Mesendoderm (in vitro differentiated cells): ENCODE data around the gene EEA1.
A peak's percentile ranks its signal among the peaks of the same experiment; 100 is the strongest.

Experiments
- DNase-seq: peaks from one replicate; pipeline ENCODE4 v3.0.0; 2013
- H2AK5ac ChIP-seq: 2 replicates; pipeline ENCODE4 v1.6.1; 2013; ENCODE audit warnings: low read length, inconsistent platforms
- H2BK120ac ChIP-seq: 2 replicates; pipeline ENCODE4 v1.6.1; 2013; ENCODE audit warnings: low read depth, mild to moderate bottlenecking, low read length, moderate library complexity, mixed read lengths
- H2BK15ac ChIP-seq: replicated peaks from 2 replicates; pipeline ENCODE4 v1.6.1; 2013; ENCODE audit warnings: low read depth, mild to moderate bottlenecking, moderate library complexity
- H2BK5ac ChIP-seq: 2 replicates; pipeline ENCODE4 v1.6.1; 2013; ENCODE audit warnings: low read length, inconsistent platforms
- H3K18ac ChIP-seq: 2 replicates; pipeline ENCODE4 v1.6.1; 2013; ENCODE audit warnings: mild to moderate bottlenecking, low read length, mixed read lengths
- H3K23ac ChIP-seq: one replicate; pipeline ENCODE4 v1.6.1; 2013; ENCODE audit warnings: low read length
- H3K27ac ChIP-seq: 2 replicates; pipeline ENCODE4 v1.5.1; 2013; ENCODE audit warnings: low read depth, mild to moderate bottlenecking, inconsistent platforms, low read length, moderate library complexity
- H3K27me3 ChIP-seq: 2 replicates; pipeline ENCODE4 v1.6.1; 2013; ENCODE audit warnings: low read length, control low read depth, mild to moderate bottlenecking, inconsistent platforms; ENCODE audit not compliant: insufficient read depth, poor library complexity
- H3K36me3 ChIP-seq: 2 replicates; pipeline ENCODE4 v1.6.1; 2013; ENCODE audit warnings: low read length, inconsistent platforms; ENCODE audit not compliant: control insufficient read depth, insufficient read depth
- H3K4ac ChIP-seq: one replicate; pipeline ENCODE4 v1.6.1; 2013; ENCODE audit warnings: low read depth, mild to moderate bottlenecking, low read length, moderate library complexity
- H3K4me1 ChIP-seq: 2 replicates; pipeline ENCODE4 v1.6.1; 2013; ENCODE audit warnings: low read depth, low read length, inconsistent platforms; ENCODE audit not compliant: control insufficient read depth
- H3K4me2 ChIP-seq: 2 replicates; pipeline ENCODE4 v1.6.1; 2013; ENCODE audit warnings: low read length
- H3K4me3 ChIP-seq: 2 replicates; pipeline ENCODE4 v1.5.1; 2013; ENCODE audit warnings: mild to moderate bottlenecking, low read length
- H3K56ac ChIP-seq: one replicate; pipeline ENCODE4 v1.6.1; 2013; ENCODE audit warnings: low read length
- H3K79me1 ChIP-seq: 2 replicates; pipeline ENCODE4 v1.6.1; 2013; ENCODE audit warnings: low read length, inconsistent platforms
- H3K79me2 ChIP-seq: 2 replicates; pipeline ENCODE4 v1.6.1; 2013; ENCODE audit warnings: mild to moderate bottlenecking, low read length; ENCODE audit not compliant: control insufficient read depth, insufficient read depth
- H3K9ac ChIP-seq: 2 replicates; pipeline ENCODE4 v1.6.1; 2013; ENCODE audit warnings: low read length, inconsistent platforms
- H4K5ac ChIP-seq: one replicate; pipeline ENCODE4 v1.6.1; 2013; ENCODE audit warnings: low read length
- H4K8ac ChIP-seq: one replicate; pipeline ENCODE4 v1.6.1; 2013; ENCODE audit warnings: low read depth, mild to moderate bottlenecking, control low read depth, low read length, moderate library complexity
- WGBS: extraction: QIAGEN DNeasy Blood & Tissue Kit; methylation state at CpG from one replicate; pipeline ENCODE4 v1.1.7; 2013; ENCODE audit warnings: low lambda C conversion rate, missing lambda C conversion rate; ENCODE audit not compliant: insufficient coverage; ENCODE audit errors: extremely low coverage; 5-methylcytosine and 5-hydroxymethylcytosine counted together

Gene EEA1

GRCh38 chr12:92729773-92730305, 199.3 kb downstream of the EEA1 start:
- no CpG with 5 or more reads among the region's 1 CpG for WGBS

DNA sequence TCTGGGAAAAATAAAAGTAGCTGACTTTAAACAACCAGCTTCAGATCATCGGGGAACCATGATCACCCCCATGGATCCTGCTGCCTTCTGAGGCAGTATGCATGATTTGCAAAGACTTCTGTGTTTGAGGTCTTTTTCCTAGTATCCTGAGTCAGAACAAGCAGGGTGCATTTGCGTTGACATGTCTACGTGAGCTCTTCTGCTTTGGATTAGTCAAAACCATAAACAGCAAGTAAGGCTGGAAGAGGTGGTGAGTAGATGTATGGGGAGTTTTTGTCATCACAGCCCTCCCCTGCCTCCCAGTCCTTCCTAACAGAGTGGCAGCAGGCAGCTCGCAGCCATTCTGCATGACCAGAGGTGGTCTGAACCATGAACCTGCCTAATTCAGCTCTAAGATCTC, 202.2 kb downstream of the EEA1 start:
- no CpG with 5 or more reads among the region's 4 CpGs for WGBS
- H3K4me3 ChIP-seq = no peak overlapping the region

More at GRCh38 chr12:92729773-92730305, 199.3 kb downstream of the EEA1 start:
- Histone ChIP-seq H4K5ac (no peak overlapping the region), H3K9ac (no peak overlapping the region), H3K27me3 (no peaks in the 10 kb centered on the region), H3K79me2 (no peaks in the 10 kb centered on the region), H3K18ac (no peak overlapping the region), H3K4me2 (no peak overlapping the region), H3K4me1 (no peaks in the 10 kb centered on the region), H3K4me3 (no peak overlapping the region), H3K27ac (no peak overlapping the region), H3K56ac (no peak overlapping the region), H2AK5ac (no peak overlapping the region), H3K79me1 (no peaks in the 10 kb centered on the region), H3K4ac (no peak overlapping the region), H4K8ac (no peak overlapping the region), H2BK15ac (no peak overlapping the region), H2BK120ac (no peak overlapping the region), H3K23ac (no peak overlapping the region), H3K36me3 (no peaks in the 10 kb centered on the region), H2BK5ac (no peak overlapping the region)
- DNase-seq = no peak

DNA sequence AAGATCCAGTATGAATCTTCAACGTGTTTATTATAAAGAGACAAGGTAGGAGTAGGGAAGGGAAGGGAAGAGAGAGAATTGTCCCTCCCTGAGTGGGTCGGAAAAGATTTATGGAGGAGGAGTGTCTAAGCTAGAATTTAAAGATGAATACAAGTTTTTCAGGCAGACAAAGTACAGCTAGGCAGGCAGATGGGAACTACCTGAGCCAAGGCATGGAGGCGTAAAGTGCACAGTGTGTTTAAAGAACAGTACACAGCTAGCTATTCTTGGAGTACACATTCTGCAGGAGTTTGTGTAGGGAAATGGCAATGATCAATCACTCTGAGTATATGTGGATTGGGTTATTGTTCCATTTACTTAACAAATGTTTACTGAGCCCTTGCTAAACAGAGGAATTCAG, 206.2 kb downstream of the EEA1 start:
- Histone ChIP-seq H3K4me2 (no peak overlapping the region), H3K18ac (no peak overlapping the region), H2AK5ac (no peak overlapping the region), H3K9ac (no peak overlapping the region), H4K8ac (no peak overlapping the region), H3K4me1 (no peaks in the 10 kb centered on the region), H3K36me3 (no peaks in the 10 kb centered on the region), H4K5ac (no peak overlapping the region), H3K56ac (no peak overlapping the region), H3K79me1 (no peaks in the 10 kb centered on the region), H3K4ac (no peak overlapping the region), H2BK15ac (no peak overlapping the region), H3K79me2 (no peaks in the 10 kb centered on the region), H3K27ac (no peak overlapping the region), H3K27me3 (no peaks in the 10 kb centered on the region), H2BK5ac (no peak overlapping the region), H3K23ac (no peak overlapping the region), H2BK120ac (no peak overlapping the region), H3K4me3 (no peak overlapping the region)
- no CpG with 5 or more reads among the region's 3 CpGs for WGBS
- DNase-seq = no peak

More for the DNA sequence above, 202.2 kb downstream of the EEA1 start:
- DNase-seq = no peak
- Histone ChIP-seq H3K18ac (no peak overlapping the region), H3K27me3 (no peaks in the 10 kb centered on the region), H3K4me1 (no peaks in the 10 kb centered on the region), H2BK120ac (no peak overlapping the region), H3K4ac (no peak overlapping the region), H3K9ac (no peak overlapping the region), H2BK15ac (no peak overlapping the region), H3K4me2 (no peak overlapping the region), H3K27ac (no peak overlapping the region), H3K56ac (no peak overlapping the region), H2AK5ac (no peak overlapping the region), H4K8ac (no peak overlapping the region), H3K23ac (no peak overlapping the region), H3K79me2 (no peaks in the 10 kb centered on the region), H3K79me1 (no peaks in the 10 kb centered on the region), H4K5ac (no peak overlapping the region), H3K36me3 (no peaks in the 10 kb centered on the region), H2BK5ac (no peak overlapping the region)

- WGBS = no CpG with 5 or more reads among the region's 1 CpG
- no peak overlapping the region for H3K9ac ChIP-seq
- no peak overlapping the region for H2BK120ac ChIP-seq
- H2BK5ac ChIP-seq = no peak overlapping the region
- no peak overlapping the region for H2BK15ac ChIP-seq
- no peak overlapping the region for H3K27ac ChIP-seq
- H3K4ac ChIP-seq = no peak overlapping the region
- H3K79me1 ChIP-seq = no peaks in the 10 kb centered on the region
- no peak overlapping the region for H3K56ac ChIP-seq
- no peak overlapping the region for H4K8ac ChIP-seq
- no peak for DNase-seq
- no peaks in the 10 kb centered on the region for H3K36me3 ChIP-seq
- H3K4me2 ChIP-seq = no peak overlapping the region
- H3K23ac ChIP-seq = no peak overlapping the region
- no peaks in the 10 kb centered on the region for H3K4me1 ChIP-seq
- H3K4me3 ChIP-seq = no peak overlapping the region
- no peak overlapping the region for H2AK5ac ChIP-seq
- no peaks in the 10 kb centered on the region for H3K79me2 ChIP-seq
- no peak overlapping the region for H3K18ac ChIP-seq
- no peaks in the 10 kb centered on the region for H3K27me3 ChIP-seq
- no peak overlapping the region for H4K5ac ChIP-seq
Observed at GRCh38 chr12:92721656-92722055, 207.4 kb downstream of the EEA1 start.

- H4K8ac ChIP-seq = no peak overlapping the region
- no CpG with 5 or more reads among the region's 8 CpGs for WGBS
- peak; percentile 68 for DNase-seq
- no peak overlapping the region for H3K27ac ChIP-seq
- H3K4me1 ChIP-seq = no peaks in the 10 kb centered on the region
- H4K5ac ChIP-seq = no peak overlapping the region
- H3K23ac ChIP-seq = no peak overlapping the region
- H2BK120ac ChIP-seq = no peak overlapping the region
- no peak overlapping the region for H3K4me3 ChIP-seq
- H3K9ac ChIP-seq = no peak overlapping the region
- no peaks in the 10 kb centered on the region for H3K79me2 ChIP-seq
- no peak overlapping the region for H3K4ac ChIP-seq
- no peak overlapping the region for H2BK5ac ChIP-seq
- no peak overlapping the region for H3K4me2 ChIP-seq
- H3K36me3 ChIP-seq = no peaks in the 10 kb centered on the region
- H2AK5ac ChIP-seq = no peak overlapping the region
- H3K27me3 ChIP-seq = no peaks in the 10 kb centered on the region
- H3K56ac ChIP-seq = no peak overlapping the region
- no peak overlapping the region for H2BK15ac ChIP-seq
- no peak overlapping the region for H3K18ac ChIP-seq
- no peaks in the 10 kb centered on the region for H3K79me1 ChIP-seq
Observed at GRCh38 chr12:92721130-92721529, 208.0 kb downstream of the EEA1 start.
